ENCODE results near the gene REEP5.
A peak's percentile ranks its signal among the peaks of the same experiment; 100 is the strongest.
"Not testable (repeated sequence)": the region's sequence is repeated elsewhere in the genome, so short reads cannot be mapped to it uniquely, and the experiment has no call there.

Gene REEP5

DNA sequence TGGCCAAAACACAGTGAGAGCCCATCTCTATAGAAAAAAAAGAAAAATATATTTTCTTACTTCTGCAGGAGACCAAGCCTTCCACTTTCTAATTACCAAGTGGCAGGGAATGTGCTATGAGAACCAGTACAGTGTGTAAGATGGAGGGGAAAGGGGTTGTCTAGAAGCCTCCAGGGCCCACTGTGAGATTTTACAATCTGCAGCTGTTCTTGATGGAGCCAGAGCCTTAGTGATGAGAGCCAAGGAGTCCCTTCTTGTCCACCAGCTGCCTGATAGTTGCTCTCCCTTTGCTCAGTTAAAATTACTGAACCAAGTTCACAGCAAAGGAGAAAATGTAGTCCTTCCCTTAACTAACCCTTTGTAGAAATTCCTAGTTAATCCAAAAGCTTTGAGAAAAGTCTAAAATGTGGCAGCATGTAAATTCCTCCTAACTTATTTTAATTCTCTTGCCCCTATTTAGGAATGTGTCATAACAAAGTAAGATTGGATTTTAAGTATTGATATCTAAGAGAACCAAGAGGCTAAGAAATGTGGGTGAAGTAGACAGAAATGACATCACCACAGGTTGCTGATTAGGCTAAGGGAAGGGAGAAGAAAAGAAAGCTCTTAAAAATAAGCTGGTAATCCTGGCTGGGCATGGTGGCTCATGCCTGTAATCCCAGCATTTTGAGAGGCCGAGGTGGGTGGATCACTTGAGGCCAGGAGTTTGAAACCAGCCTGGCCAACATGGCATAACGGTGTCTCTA lies 41.6 kb downstream of the REEP5 start:
- no peak for DNase-seq

DNA sequence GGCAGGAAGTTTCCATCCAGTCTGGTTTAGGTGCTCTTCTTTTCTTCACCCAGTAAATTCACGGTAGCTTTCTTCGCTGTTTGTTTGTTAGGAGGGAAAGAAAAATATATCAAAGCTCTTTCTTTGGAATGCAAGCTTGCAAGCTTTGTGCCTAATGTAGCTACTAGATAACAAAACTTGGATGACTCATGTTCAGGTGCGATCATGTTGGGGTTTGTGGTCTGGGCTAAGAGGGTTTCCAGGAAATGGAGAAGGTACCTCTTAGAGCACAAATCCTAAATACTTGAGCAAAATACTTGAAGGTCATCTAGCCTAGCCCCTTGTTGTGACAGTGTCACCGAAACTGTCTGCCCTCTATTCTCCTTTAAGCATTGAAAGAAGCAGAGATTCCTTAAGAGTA lies 43.3 kb downstream of the REEP5 start:
- DNase-seq, result peak; percentile 43

DNA sequence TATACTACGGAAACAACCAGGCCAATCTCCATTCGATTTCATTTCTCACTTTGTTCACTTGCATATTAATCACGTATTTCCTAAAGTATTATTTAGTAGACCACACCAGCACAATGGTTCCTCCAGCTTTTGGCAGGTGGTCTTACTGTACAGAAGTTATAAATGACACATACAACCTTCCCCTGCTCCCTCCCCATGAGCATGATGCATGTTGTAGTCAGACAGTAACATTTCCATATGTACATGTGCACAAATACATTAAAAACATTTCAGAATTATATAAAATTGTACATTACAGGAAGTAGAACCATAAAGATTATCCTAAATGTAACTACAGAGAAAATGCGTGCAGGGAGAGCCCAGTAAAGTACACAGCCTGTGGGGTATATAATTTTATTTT lies 43.9 kb downstream of the REEP5 start:
- DNase-seq, result no peak

DNA sequence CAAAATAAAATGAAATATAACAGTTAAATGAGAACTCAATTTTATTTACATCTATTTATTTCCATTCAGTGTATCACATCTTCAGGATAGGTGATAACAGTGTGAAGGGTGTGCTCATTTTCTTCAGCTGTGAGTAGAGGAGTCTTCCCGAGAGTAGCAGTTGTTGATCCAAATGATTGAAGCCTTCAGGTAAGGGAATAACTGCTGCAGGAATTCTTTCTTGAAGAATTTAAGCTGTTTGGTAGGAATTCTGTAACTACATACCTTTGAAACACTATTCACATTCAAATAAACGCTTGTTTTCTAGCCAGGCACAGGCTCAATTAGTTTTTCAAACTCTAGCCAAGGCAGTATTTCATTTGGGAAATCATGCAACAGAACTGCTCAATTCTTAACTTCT lies 45.7 kb downstream of the REEP5 start:
- DNase-seq, result no peak

DNA sequence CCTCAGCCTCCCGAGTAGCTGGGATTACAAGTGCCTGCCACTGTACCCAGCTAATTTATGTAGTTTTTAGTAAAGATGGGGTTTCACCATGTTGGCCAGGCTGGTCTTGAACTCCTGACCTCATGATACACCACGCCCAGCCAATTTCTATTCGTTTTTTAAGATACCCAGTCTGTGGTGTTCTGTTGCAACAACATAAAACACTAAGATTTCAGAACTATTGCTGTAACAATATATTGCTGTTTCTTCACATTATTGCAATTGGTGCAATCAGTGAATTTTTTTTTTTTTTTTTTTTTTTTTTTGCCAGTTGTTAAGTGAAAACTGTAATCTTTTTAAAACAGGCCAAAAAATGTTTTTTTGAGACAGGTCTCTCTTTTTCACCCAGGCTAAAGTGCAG lies 51.1 kb downstream of the REEP5 start:
- no peak for DNase-seq

DNA sequence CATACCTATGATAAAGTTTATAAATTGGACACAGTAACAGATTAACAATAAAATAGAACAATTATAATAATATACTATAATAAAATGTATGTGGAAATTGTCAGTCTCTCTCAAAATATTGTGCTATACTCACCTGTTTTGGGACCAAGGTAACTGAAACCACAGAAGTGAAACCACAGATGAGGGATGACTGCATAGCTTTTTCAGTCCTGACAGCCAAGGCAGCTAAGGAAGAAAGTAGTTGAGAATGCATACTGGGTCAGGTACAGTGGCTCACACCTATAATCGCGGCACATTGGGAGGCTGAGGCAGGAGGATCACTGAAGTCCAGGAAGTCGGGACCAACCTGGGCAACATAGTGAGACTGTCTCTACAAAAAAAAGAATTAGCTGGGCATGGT lies 52.1 kb downstream of the REEP5 start:
- DNase-seq, result no peak

DNA sequence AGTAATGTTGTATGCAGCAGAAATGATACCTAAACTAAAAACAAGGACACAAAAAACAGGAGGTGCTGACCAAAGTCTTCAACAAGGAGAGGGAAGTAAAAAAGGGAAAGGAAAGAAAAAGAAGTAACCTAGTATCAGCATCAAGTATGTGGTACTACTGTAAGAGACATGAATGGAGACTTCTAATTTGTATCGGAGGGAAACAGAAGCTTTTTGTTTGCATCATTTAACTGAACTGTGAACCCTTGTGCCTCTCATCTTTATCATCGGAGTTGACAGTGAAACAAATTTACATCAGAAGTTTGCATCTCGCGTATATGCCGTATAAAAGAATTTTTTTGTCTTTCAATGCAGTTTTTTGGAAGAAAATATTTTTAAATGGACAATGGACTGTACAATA lies 54.6 kb downstream of the REEP5 start:
- DNase-seq, result no peak

DNA sequence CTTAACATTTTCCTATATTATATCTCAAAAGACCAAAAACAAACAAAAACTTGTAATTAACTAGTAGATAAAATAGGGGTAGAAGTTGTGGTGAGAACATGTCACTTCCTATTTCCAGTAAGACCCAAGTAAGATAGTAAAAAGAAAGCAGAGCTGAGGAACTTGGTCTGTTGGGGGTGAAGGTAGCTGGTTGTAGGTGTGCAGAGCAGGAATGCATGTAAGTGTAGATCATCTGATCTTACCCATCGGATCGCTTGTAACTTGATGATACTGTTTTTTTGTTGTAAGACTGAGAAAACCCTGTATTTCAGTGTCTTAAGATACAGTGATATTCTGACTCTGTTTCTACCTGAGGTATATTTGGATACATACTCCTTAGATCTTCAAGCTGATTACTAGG lies 55.3 kb downstream of the REEP5 start:
- DNase-seq, result no peak

DNA sequence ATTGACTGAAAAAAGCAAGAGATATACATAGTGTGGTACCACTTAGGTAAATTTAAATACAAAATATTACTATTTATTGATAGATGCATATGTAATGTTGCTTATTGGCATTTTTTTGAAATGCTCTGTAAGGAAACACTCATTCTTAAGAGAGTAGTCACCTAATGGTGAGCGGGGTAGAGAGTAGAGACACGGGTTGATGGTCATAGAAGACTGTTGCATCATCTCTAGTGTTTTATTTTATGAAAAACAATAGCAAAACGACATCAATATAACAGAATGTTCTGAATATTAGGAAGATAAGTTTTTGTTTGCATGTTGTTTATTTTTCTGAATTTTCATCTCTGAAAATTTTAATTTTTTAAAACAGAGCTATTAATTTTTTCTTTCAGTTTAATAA lies 56.9 kb downstream of the REEP5 start:
- no peak for DNase-seq

DNA sequence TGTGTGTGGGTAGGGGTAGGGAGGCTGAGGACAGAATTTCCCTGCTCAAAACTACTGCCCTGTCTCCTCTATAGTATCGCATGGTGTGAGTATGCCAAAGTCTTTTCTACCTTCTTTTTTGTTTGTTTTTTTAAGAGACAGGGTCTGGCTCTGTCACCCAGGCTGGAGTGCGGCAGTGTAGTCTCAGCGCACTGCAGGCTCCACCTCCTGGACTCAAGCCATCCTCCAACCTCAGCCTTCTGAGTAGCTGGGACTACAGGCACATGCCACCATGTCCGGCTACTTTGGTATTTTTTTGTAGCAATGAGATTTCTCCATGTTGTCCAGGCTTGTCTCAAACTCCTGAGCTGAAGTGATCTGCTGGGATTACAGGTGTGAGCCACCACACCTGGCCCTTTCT lies 58.5 kb downstream of the REEP5 start:
- no peak for DNase-seq

DNA sequence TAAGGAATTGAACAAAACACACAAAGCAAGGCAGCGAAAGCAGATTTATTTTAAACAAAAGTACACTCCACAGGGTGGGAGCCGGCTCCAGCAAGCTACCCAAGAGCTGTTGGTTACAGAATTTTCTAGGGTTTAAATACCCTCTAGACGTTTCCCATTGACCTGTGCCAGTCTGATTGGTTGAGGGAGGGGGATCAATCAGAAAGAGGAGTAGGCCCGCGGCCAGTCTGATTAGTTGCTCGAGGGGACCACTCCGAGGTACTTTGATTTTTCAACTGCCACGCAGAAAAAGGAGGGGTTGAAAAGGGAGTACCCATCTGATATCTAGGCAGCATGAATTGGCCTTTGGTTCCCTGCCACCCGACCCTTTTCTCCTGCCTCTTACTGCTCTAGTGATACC lies 59.9 kb downstream of the REEP5 start:
- no peak for DNase-seq

DNA sequence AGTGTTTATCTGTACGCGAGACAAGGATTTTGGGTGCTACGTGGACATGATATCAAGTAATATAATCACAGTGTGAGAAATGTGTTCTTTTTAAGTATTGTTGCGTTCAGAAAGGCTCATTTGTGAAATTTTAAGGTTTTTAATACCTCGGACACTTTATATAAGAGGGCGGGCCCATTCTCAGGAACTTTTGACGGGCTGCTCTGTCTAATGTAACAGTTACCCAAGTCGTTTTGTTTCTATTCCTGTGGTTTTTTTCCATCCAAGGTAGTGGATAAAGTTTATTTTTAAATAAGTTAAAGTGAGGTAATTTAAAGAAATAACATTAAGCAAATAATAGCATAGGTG lies 60.4 kb downstream of the REEP5 start:
- DNase-seq, result no peak

DNA sequence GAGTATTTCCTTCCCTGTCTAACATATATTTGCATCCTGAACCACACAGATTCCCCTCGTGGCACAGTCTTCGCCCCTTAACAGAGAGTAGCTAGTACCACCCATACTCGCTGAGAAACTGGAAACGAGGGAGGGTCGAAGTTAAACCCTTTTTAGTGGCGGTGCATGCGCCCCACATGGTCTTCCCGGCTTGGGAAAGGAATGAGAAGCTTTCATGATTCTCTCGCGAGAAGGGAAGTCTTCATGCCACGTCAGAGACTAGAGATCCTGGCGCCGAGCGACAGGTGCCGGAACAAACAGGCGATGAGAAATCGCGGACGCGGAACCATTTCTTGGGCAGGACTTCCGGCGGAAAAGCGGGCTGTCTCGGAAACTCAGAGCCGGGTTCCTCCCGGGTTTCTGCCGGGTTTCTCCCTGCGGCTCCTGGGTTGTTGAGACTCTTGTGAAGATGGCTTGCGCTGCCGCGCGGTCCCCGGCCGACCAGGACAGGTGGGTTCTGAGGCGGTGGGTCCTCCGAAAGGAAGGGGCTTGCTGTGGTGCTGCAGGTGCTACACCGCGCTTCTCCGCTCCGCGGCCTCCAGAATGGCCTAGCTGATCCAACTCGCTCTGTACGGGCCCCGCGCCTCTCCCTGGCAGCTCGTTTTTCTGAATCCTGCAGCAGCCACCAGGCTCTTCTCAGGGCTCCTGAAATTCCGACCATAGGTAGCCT lies 60.9 kb downstream of the REEP5 start, which contains the start of gene SRP19:
SRP19 (plus strand) TSS at position 359 of the 709 bp plus-strand sequence; CDS start at position 449, 90 bp downstream.
- peak; percentile 84 for DNase-seq

DNA sequence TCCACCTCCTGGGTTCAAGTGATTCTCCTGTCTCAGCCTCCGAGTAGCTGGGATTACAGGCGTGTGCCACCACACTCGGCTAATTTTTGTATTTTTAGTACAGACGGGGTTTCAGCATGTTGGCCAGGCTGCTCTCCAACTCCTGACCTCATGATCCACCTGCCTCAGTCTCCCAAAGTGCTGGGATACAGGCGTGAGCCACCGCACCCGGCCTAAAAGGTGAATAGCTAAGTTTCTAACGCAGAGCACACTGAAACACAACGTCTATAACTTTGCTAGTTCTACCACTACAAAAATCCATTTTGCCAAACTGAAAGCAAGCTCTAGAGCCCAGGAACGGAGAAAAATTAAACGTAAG lies 61.5 kb downstream of the REEP5 start:
- DNase-seq, result not testable (repeated sequence)

DNA sequence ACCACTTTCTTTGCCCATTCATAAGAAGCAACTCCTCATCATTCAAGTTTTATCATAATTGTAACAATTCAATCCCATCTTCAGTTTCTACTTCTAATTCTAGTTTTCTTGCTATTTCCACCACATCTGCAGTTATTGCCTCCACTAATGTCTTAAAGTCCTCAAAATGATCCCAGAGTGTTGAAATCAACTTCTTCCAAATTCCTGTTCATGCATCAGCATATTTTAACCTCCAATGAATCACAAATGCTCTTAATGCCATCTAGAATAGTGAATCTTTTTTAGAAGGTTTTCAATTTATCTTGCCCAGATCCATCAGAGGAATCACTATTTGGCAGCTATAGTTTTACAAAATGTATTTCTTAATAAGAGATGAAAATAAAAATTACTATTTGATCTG lies 64.2 kb downstream of the REEP5 start:
- DNase-seq, result no peak

DNA sequence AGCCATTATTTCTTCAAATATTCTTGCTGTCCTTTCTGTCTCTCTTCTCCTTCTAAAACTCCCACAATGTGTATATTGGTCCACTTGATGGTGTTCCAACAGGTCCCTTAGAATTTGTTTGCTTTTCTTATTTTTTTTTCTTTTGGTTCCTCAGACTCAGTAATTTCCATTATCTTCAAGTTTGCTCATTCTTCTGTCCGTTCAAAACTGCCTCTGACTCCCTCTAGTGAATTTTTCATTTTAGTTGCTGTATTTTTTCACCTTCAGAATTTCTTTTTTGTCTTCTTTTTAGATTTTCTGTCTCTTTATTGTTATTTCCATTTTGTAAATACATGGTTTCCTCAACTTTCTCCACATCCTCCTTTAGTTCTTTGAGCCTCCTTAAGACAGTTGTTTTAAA lies 67.4 kb downstream of the REEP5 start:
- DNase-seq, result no peak

DNA sequence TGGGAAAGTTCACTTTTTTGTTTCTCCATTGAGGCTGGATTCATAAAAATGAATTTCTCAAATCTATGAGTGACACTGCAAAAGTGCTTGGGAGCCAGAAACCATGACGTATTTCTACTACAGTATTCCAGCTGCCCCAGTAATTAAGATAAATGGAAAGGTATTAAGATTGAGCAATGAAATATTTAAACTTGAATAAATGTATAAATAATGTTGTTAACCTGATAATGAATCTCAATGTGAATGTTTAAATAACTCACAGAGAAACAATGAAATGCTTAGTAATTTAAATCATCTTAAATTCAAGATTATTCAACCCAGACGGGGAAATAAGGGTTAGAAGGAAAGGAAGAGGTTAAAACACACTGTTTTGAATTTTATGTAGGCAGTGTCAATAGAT lies 72.1 kb downstream of the REEP5 start:
- no peak for DNase-seq

DNA sequence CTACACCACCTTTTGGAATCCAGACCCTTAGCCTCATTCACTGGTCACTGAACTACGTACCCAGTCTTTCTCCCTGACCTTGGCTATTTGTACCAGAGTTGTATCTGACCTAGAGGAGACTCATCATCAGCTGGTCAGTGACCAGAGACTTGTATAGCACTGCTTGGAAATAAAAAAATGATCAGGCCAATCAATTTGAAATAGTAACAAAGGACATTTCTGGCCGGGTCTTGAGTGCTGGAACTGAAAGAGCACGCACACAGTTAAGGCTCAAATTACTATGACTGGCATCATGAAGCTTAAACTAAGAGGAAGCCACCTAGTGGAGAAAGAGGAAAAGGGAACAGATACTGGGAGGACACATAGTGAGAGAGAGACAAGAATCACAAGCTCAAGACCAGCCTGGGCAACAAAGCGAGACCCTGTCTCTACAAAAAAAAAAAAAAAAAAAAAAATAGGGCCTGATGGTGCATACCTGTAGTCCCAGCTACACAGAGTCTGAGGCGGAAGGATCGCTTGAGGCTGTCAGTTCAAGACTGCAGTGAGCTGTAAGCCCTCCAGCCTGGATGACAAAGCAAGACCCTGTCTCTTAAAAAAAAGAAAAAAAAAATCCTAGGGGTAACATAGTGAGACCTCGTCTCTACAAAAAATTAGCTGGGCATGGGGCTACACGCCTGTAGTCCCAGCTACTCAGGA lies 73.8 kb downstream of the REEP5 start:
- peak; percentile 7 for DNase-seq

DNA sequence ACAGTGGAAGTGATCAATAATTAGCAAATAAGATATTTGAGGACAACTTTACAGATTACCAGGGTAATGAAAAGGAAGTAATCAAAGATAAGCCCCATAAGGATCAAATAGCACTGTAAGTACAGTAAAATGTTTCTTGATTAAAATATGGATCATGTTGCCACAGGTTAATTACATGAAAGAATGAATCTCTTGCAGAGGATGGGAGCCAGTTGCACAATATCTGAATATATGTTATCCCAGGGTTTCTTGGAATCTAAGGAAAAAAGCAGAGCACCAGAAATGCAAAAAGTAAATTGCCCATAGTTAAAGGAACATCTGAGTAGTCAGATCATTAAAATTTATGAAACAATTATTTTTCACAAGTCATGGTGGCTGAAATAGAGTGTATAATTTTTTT lies 74.7 kb downstream of the REEP5 start:
- no peak for DNase-seq

DNA sequence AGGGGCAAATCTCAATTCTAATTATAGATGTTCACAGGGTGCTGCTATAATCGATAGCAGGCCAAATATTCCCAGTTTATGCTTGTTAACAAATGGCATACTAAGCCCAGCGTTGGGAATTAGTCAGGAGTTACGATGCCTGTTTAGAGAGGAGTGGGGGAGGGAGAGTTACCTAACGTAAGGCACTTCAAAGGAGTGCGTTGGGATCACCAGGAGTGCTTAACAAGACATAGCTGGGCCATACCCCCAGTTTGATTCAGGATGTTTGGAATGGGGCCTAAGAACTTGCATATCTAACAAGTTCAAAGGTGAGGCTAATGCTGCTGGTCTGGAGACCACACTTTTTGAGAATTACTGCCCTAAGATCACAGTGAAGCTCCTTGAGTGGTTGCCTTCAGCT lies 75.5 kb downstream of the REEP5 start:
- DNase-seq, result no peak

DNA sequence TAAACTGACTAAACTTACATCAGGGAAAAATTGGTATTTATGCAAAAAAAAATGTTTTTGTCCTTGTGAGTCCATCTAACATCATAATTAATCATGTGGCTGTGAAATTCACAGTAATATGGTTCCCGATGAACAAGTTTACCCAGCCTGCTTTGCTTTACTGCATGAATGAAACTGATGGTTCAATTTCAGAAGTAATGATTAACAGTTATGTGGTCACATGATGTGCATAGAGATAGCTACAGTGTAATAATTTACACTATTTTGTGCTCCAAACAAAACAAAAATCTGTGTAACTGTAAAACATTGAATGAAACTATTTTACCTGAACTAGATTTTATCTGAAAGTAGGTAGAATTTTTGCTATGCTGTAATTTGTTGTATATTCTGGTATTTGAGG lies 77.5 kb downstream of the REEP5 start:
- no peak for DNase-seq

DNA sequence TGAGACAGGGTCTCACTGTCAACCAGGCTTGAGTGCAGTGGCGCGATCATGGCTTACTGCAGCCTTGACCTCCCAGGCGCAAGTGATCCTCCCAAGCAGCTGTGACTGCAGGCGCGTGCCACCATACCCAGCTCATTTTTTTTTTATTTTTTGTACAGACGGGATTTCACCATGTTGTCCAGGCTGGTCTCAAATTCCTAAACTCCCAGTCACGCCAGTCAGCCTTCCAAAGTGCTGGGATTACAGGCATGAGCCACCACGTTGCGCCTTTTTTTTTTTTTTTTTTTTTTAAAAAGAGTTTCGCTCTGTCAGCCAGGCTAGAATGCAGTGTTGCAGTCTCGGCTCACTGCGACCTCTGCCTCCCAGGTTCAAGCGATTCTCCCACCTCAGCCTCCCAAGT lies 88.1 kb downstream of the REEP5 start:
- DNase-seq, result no peak

DNA sequence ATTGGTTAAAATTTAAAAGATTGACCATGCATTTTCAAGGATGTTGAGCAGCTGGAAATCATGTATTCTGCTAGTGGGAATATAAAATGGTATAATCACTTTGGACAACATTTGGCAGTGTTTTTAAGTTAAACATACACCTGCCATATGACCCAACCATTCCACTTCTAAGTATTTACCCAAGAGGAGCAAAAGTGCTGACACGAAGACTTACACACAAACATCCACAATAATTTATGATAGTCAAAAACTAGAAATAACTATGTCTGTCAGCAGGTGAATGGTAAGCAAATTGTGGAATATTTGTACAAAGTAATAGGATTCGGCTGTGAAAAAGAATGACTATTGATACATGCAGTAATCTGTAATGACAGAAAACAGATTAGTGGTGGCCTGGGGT lies 91.6 kb downstream of the REEP5 start:
- no peak for DNase-seq
